GM19035 (cell line): ENCODE data around the gene CTDP1.

ENCODE experiments used
- ATAC-seq: cut with Tn5 transposase; IDR thresholded peaks from one replicate; pipeline ENCODE4 v1.9.1; 2021; ENCODE audit not compliant: unreplicated experiment

Gene CTDP1

GRCh38 chr18:79679552-79680099 is at the start of gene CTDP1:
TSS of gene CTDP1 (plus strand) at chr18:79679803. CDS start at chr18:79679948, 145 bp downstream.
- peak; percentile 69 for ATAC-seq

- ATAC-seq, result no peak
These were observed 49.1 kb upstream of the CTDP1 start for GRCh38 chr18:79630281-79631095.

GRCh38 chr18:79631096-79631507 is 48.5 kb upstream of the CTDP1 start:
- ATAC-seq, result no peak

GRCh38 chr18:79631761-79632446 is 47.7 kb upstream of the CTDP1 start:
- ATAC-seq, result no peak

- ATAC-seq, result no peak
These were observed 46.8 kb upstream of the CTDP1 start for GRCh38 chr18:79632765-79633164.

GRCh38 chr18:79634186-79634585 is 45.4 kb upstream of the CTDP1 start:
- no peak for ATAC-seq

GRCh38 chr18:79634593-79635426 is 44.8 kb upstream of the CTDP1 start:
- ATAC-seq, result no peak

- no peak for ATAC-seq
These were observed 44.2 kb upstream of the CTDP1 start for GRCh38 chr18:79635427-79635726.

- ATAC-seq, result no peak
These were observed 42.3 kb upstream of the CTDP1 start for GRCh38 chr18:79637181-79637920.

- no peak for ATAC-seq
These were observed 41.4 kb upstream of the CTDP1 start for GRCh38 chr18:79637921-79638909.

GRCh38 chr18:79639072-79639829 is 40.4 kb upstream of the CTDP1 start:
- ATAC-seq, result no peak

GRCh38 chr18:79640064-79640672 is 39.4 kb upstream of the CTDP1 start:
- ATAC-seq, result no peak

- no peak for ATAC-seq
These were observed 38.7 kb upstream of the CTDP1 start for GRCh38 chr18:79640875-79641274.

- ATAC-seq, result no peak
These were observed 37.7 kb upstream of the CTDP1 start for GRCh38 chr18:79641722-79642497.

- ATAC-seq, result no peak
These were observed 37.0 kb upstream of the CTDP1 start for GRCh38 chr18:79642626-79643025.

GRCh38 chr18:79643054-79643984 is 36.3 kb upstream of the CTDP1 start:
- ATAC-seq, result no peak
